Endothelial cell (in vitro differentiated cells): Measurements from ENCODE around the gene BRD3. TPM values are rescaled to one million over a fixed set of nuclear protein-coding genes. Genes with fewer than 3 reads are reported as not detected.

Experiments used
- DNase-seq: peaks from one replicate; pipeline ENCODE4 v3.0.0; 2021; ENCODE audit warnings: low spot score
- H3K27ac Mint-ChIP-seq: one replicate; pipeline ENCODE4 v1.8.0; 2021; ENCODE audit warnings: mixed read lengths, inconsistent platforms; ENCODE audit not compliant: unreplicated experiment
- H3K27me3 Mint-ChIP-seq: one replicate; pipeline ENCODE4 v1.8.0; 2021; ENCODE audit warnings: mild to moderate bottlenecking, moderate library complexity, mixed read lengths, inconsistent platforms; ENCODE audit not compliant: unreplicated experiment
- H3K36me3 Mint-ChIP-seq: one replicate; pipeline ENCODE4 v1.8.0; 2021; ENCODE audit warnings: mild to moderate bottlenecking, low read depth, mixed read lengths, inconsistent platforms; ENCODE audit not compliant: unreplicated experiment
- H3K4me1 Mint-ChIP-seq: one replicate; pipeline ENCODE4 v1.8.0; 2021; ENCODE audit warnings: mild to moderate bottlenecking, mixed read lengths, inconsistent platforms; ENCODE audit not compliant: unreplicated experiment
- H3K4me3 Mint-ChIP-seq: one replicate; pipeline ENCODE4 v1.8.0; 2021; ENCODE audit warnings: mild to moderate bottlenecking, mixed read lengths, inconsistent platforms; ENCODE audit not compliant: unreplicated experiment
- H3K9me3 Mint-ChIP-seq: one replicate; pipeline ENCODE4 v1.8.0; 2021; ENCODE audit warnings: mixed read lengths, inconsistent platforms; ENCODE audit not compliant: unreplicated experiment
- CTCF ChIP-seq: fragments of 200-600 bp; sonication (generic); IDR thresholded peaks from one replicate; pipeline ENCODE4 v1.5.0; 2021; ENCODE audit warnings: antibody characterized with exemption; ENCODE audit not compliant: unreplicated experiment
- total RNA-seq: library from RNA; stranded (reverse); fragmentation: NEBNext Ultra II Directional; extraction: Animal tissue kit (Norgen Biotek cat#: 25700); gene quantifications from one replicate; pipeline ENCODE4 v1.2.1, GENCODE V29; 2021; ENCODE audit not compliant: unreplicated experiment

Gene BRD3
- total RNA-seq, 1 donor from 2014 or later: 56.2 TPM

- no peak for TF ChIP-seq CTCF
- DNase-seq: peak; percentile 1
- Mint-ChIP-seq H3K4me1 (peaks cover 15% of the 10 kb centered on the region), H3K9me3 (no peaks in the 10 kb centered on the region), H3K27ac (no peak overlapping the region), H3K36me3 (no peaks in the 10 kb centered on the region), H3K4me3 (no peak overlapping the region), H3K27me3 (peaks cover 14% of the 10 kb centered on the region)
Measured at GRCh38 chr9:134063571-134064450, 4.0 kb downstream of the BRD3 start.

- no peak for TF ChIP-seq CTCF
- H3K4me3 Mint-ChIP-seq: no peak overlapping the region
- H3K27ac Mint-ChIP-seq: no peak overlapping the region
- no peak for DNase-seq
- peaks cover 15% of the 10 kb centered on the region for H3K4me1 Mint-ChIP-seq
- H3K9me3 Mint-ChIP-seq: no peaks in the 10 kb centered on the region
- no peaks in the 10 kb centered on the region for H3K36me3 Mint-ChIP-seq
- H3K27me3 Mint-ChIP-seq: peaks cover 14% of the 10 kb centered on the region
Measured at GRCh38 chr9:134063088-134063570, 4.7 kb downstream of the BRD3 start.

GRCh38 chr9:134062461-134063087 is 5.3 kb downstream of the BRD3 start:
- Mint-ChIP-seq H3K4me1 (peaks cover 15% of the 10 kb centered on the region), H3K27ac (no peak overlapping the region), H3K9me3 (no peaks in the 10 kb centered on the region), H3K36me3 (no peaks in the 10 kb centered on the region), H3K4me3 (no peak overlapping the region), H3K27me3 (peaks cover 14% of the 10 kb centered on the region)
- TF ChIP-seq CTCF: no peak
- DNase-seq: no peak

- Mint-ChIP-seq H3K4me3 (no peak overlapping the region), H3K27me3 (peaks cover 16% of the 10 kb centered on the region), H3K36me3 (peaks cover 3% of the 10 kb centered on the region), H3K4me1 (peaks cover 20% of the 10 kb centered on the region), H3K9me3 (no peaks in the 10 kb centered on the region), H3K27ac (no peak overlapping the region)
- TF ChIP-seq CTCF: no peak
- no peak for DNase-seq
Measured at GRCh38 chr9:134061688-134062371, 6.0 kb downstream of the BRD3 start.
